T-helper 1 cell treated with Interleukin-12 subunit alpha and Interleukin-12 subunit beta and Interleukin-4 antibody, amounts not matched to agents 30 ng/mL and 1 ng/mL, for 36 hours (primary cell): ENCODE results near the gene MYO1D. TPM values are rescaled to one million over a fixed set of nuclear protein-coding genes. Genes with fewer than 3 reads are reported as not detected.
"Not testable (repeated sequence)": the region's sequence is repeated elsewhere in the genome, so short reads cannot be mapped to it uniquely, and the experiment has no call there.

Experiments
- intact Hi-C: fragments of 100-400 bp; cut with micrococcal nuclease; formaldehyde crosslinking; loops from one replicate; pipeline ENCODE4 v1.15.1; 2024
- total RNA-seq: library from RNA; stranded (reverse); gene quantifications from 2 replicates; pipeline ENCODE4 v1.2.3, GENCODE V29; 2022

MYO1D gene
- total RNA-seq, 1 donor from 2014 or later = 5.5 TPM

DNA sequence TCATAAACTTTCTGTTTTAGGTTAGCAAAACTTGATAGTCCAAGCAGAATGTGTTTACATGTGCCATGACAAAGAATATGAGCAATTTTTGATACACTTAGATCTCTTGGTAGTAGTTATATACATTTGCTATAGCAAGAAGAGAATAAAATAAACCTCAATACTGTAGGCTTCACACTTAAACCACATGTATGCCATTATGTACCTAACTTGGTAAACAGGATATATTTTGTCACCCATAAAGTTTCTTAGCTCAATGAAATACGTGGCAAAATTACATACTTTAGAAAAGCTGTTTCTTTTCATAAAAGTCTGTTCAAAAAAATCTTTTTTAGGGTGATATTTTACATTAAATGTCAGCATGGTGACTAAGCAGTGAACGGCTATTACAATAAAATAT lies 184.7 kb downstream of the MYO1D start:
- intact Hi-C loops = no loop called here

DNA sequence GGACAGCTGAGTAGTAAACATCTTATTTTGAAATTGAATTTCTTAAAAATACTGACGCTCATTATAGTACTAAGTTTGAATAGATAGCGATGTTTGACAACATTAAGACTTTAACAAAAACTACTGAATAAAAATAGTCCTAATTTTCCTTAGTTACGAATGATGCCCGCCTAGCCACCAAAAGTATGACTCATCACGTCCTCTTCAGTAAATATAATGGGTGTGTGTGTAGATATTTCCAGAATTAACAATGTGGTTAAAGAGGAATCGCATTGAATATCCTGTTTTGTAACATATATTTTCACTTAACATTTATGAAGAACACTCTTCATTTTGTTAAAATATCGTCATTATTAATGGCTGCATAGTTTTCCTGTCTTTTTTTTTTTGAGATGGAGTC lies 187.6 kb downstream of the MYO1D start:
- intact Hi-C loops = no loop called here

DNA sequence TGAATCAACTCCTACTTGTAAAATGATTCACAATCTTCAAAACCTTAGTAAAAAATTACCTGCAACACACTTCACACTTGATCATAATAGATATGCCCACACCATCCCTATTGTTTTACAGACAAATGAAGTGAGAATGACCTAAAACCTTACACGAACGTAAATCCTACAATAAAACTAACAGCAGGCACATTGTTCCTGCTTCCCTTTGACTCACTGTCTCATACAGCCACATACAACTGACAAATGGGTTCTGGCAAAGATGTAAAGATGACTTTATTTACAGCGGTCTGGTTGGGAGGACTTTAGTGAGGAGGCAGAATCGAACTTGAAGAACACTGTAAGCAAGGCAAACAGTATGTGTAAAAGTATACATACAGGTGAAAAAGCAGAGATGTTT lies 188.7 kb downstream of the MYO1D start:
- intact Hi-C loops = no loop called here

DNA sequence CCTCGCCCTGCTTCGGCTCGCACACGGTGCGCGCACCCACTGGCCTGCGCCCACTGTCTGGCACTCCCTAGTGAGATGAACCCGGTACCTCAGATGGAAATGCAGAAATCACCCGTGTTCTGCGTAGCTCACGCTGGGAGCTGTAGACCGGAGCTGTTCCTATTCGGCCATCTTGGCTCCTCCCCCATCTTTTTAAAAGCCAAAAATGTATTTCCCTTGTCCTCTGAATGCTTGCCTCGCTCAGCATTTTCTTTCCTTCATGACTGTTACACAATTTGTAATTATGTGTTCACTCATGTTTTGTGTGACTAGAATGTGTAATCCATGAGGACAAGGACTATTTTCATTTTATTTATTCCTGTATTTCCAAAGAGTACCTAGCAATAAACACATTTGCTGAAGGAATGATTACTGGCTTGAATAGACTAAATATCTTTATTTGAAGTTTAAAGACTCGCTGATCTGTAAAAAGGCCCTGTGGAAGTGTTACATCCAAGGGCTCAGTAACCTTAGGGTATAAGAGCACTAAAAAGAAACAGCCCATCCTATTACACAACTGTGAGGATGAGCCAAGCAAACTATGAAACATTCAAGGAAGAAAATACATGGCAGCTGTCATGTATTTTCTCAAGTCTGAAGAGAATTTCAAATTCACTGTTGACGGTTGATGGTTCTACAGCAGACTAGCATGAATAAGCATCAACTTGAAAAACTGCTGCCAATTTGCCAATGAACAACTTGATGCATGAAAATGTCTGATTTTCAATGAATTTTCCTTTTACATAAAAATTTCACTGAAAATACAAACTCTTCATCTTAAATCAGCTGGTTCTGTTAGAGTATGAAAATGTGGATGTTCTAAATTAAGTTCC lies 192.6 kb downstream of the MYO1D start:
- intact Hi-C loops = no loop called here

DNA sequence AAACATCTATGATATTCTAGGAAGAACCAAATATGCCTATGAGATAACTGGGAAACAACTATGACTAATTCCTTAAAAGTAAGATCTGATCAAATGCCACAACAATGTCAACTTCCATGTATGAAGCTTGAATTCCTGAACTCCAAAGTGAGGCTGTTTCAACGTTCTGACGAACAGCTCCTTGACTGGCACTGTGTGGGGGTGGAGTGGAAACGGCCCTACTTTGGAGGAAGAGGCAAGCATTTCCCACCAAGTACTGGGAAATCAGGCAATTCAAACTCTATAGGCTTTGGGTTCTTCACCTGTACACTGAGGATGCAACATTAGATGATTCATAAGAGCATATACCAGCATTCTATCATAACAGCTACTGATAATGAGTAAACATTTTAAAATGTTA lies 203.0 kb downstream of the MYO1D start:
- intact Hi-C loops = no loop called here

DNA sequence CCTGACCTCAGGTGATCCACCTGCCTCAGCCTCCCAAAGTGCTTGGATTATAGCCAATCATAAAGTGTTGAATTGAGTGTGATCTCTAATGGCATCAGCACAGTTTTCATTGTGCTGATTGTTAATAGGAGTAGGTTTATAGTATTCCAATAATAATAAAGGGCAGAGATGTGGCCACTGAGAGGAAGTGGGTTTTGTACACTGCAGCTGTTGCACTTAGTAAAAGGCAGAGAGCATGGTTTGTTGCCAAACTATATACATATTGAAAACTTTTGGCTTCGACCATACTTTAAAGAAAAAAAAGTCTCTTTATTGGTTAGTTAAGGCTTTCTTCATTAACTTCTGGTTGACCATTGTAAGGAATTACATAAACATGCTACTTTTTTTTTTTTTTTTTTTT lies 204.2 kb downstream of the MYO1D start:
- intact Hi-C loops = no loop called here

DNA sequence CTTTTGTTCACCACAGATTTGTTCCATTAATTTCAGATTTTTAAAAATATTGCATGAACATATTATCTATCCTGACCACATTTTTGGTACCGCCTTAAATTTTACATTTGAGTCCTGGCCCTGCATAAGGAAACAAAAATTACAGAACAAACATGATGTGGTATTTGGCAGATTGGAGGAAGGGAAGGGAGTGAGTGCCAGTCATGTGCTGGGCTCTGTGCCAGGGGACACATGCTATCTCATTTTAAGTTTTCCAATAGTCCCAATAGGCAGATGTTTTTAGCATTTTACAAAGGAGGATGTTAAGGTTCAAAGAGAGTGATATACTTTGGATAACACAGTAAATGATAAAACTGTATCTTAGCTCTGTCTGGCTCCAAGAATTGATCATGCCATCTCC lies 205.0 kb downstream of the MYO1D start:
- intact Hi-C loops = no loop called here

DNA sequence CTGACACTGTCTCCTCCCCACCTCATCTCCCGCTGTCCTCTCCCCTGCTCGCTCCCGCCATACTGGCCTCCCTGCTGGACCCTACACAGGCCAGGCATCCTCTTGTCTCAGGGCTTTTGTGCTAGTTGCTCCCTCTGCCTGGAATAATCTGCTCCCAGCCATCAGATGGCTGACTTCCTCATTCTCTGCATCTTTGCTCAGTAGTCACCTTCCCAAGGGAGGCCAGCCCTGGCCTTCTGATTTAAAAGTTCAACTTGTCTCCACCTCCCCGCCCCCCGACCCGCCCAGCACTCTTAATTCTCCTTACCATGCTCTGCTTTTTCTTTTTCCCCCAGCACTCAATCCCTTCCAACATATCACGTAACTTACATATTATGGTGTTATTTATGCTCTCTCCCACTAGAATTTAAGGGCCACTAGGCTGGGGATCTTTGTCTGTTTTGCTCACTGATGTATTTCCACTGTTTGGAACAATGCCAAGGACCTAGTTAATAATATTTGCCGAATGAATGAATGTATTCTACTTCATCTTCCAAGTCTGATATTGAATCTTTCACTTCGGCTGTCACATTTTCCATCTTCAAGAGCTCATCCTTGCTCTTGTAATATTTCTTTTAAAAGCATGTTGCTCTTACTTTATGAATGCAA lies 211.9 kb downstream of the MYO1D start:
- intact Hi-C loops = no loop called here

DNA sequence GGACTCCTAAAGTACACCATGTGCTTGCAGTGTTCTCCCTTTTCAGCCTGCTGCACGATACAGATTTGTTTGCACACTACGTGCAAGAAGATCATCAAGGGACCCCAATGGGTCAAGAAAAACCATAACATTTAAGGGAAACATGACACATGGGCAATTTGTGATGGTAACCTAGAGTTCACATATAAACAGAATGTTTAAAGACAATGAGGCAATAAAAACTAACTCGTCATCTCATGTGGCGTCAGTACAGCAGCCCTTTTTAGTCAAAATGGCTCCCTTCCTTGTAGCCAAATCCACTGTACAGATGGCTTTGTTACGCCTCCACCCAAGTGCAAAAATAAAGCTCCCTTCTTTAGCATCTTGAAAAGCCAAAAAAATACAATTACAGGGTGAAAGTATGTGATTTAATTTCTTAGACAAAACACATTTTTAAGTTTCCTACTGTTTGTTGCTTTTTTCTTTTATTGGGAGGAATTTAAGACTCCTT lies 216.4 kb downstream of the MYO1D start:
- intact Hi-C loops = no loop called here

DNA sequence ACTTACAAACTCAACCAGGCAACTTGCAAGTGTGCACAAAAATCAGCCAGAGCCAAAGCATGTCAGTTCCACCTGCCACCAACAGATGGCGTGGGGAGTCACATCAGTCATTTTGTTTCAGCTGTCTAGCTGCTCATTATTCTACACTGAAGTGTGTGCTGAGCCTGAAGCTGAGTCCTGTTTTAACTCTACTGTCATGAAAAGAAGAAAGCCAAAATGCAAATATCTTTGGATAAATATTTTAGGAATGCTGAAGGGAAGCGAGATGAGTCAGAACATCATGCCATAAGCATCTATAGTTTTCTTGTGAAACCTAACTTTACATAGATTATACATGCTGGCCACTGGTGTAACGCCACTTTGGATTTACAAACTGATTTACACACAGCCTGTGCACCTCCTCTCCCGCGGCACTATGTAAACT lies 217.5 kb downstream of the MYO1D start:
- intact Hi-C loops = loop anchor here (1.0 to 2.0 kb wide), 3 partner anchors 96 to 197 kb away; no protein-coding TSS in a partner anchor

DNA sequence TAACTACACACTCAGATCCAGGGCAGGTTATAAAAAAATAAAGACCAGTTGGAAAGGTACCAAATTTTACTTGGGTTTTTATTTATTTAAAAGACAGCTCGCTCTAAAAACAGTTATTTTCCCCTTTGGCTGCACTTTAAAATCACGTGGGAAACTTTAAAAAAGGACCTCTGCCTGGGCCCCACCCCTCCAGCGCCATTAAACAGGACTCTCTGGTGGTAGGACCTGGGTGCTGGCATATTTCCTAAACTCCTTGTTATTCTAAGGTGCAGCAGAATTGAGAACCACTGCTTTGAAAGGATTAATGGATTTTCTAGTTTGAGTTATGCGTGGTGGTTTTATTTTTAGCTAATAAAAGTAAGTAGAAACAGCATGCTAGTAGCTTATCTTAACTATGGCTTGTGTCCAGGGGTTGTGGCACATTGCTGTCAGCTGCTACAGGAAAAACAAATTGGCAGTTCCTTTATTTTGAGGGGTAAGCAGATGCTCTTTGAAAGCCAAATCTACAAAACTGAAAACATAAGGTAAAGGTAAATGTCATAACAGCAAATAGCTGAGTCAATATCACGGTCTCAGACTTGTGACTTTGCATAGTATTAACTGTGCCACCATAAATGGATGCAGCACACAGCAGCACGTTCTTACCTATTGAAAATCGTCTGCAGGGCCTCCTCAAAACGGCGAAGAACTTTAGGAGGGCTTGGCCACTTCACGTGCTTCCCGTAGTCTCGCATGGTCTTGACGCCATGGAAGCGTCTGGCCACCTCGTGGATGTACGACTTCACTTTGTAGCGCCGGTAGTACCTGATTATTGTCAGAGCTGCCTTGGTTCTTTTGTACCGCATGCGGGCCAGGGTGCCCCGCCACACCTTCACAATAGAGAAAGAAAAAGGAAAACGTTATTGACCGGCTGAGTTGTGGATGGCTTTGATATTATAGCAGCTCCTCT lies 218.2 kb downstream of the MYO1D start:
- intact Hi-C loops = loop anchor here (1.0 to 2.0 kb wide), 3 partner anchors 97 to 196 kb away; no protein-coding TSS in a partner anchor

DNA sequence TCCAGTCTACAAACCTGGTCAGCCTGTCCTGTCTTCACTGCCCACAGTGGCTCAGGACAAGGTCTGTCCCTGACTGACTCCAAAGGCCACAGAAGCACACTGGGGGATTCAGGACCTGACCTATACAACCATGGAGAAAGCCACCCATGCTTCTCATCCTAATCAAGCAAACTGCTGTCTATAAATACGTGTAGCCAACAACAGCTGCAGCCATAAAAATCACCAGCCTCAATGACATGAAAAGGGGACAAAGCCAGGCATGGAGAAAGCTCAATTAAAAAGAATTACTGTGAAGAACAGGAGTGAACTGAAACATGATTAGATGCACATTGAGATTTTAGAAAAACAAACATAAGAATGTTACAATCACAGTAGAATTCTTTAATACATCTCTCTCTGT lies 220.0 kb downstream of the MYO1D start:
- intact Hi-C loops = no loop called here

DNA sequence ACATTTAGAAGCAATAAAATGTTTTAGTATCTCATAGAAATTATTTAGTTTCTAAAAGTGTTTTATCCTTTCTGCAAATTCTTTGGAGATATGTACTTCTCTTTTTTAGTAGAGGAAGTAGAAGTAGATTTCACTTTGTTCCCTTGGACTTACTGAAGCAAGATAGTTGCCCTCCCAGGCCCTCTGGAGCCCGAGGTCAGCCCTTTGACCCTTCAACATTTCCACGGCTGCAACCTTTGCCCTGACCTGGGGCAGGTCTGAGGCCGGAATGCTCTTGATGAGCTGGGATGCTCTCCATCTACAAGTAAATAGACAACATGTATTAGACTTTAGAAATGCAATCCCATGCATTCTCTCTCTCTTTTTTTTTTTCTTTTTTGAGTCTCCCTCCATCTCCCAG lies 222.6 kb downstream of the MYO1D start:
- intact Hi-C loops = no loop called here

DNA sequence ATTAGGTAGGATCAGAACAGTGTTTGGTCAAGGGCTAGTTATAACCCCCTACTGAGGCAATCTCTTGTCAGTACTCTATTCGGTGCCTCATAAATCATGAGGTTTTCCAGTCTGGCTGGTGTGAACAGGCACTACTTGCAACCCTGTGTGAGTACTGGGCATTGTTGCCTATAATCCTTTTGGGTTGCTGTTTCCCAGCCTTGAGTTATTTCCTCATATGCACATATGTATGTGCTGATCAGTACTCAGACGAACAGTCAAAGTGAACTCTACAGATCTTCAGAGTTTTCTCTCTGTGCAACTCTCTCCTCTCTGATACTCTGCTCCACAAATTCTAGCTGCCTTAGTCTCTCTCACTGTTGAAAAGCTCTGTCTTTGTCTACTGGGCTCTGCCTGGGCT lies 225.8 kb downstream of the MYO1D start:
- intact Hi-C loops = no loop called here

DNA sequence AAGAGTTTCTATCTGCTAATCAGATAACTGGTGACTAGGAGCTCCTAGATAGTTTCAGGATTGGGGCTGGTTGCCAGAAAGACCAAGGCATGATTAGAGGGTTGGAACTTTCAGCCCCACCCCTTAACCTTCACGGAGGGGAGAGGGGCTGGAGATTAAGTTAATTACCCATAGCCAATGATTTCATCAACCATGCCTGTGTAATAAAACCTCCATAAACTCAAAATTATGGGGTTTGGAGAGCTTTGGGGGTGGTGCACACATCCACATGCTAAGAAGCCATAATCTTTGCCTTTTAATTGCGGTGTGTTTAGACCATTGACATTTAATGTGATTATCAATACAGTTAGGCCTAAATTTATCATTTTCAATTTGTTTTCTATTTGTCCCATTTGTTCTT lies 228.5 kb downstream of the MYO1D start:
- intact Hi-C loops = no loop called here

DNA sequence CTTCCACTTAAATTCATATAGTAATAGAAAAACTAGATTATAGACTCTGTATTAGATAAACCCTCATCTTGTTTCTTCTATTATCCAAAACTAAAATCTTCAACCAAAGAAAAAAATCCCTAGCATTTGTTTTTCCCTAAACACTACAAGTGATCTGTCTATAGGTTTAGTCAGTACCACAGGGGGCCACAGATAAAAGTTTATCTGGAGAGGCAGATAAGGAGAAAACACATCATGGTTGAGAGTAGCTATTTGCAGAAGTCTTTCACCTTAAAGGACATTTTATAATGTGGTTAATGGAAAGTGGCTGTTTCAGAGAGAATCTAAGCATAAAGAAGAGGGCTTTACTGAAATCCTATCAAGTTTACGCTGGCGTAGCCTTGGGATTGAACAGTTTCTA lies 230.0 kb downstream of the MYO1D start:
- intact Hi-C loops = no loop called here

DNA sequence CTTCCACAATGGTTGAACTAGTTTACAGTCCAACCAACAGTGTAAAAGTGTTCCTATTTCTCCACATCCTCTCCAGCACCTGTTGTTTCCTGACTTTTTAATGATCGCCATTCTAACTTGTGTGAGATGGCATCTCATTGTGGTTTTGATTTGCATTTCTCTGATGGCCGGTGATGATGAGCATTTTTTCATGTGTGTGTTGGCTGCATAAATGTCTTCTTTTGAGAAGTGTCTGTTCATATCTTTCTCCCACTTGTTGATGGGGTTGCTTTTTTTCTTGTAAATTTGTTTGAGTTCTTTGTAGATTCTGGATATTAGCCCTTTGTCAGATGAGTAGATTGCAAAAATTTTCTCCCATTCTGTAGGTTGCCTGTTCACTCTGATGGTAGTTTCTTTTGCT lies 235.4 kb downstream of the MYO1D start:
- intact Hi-C loops = not testable (repeated sequence)

DNA sequence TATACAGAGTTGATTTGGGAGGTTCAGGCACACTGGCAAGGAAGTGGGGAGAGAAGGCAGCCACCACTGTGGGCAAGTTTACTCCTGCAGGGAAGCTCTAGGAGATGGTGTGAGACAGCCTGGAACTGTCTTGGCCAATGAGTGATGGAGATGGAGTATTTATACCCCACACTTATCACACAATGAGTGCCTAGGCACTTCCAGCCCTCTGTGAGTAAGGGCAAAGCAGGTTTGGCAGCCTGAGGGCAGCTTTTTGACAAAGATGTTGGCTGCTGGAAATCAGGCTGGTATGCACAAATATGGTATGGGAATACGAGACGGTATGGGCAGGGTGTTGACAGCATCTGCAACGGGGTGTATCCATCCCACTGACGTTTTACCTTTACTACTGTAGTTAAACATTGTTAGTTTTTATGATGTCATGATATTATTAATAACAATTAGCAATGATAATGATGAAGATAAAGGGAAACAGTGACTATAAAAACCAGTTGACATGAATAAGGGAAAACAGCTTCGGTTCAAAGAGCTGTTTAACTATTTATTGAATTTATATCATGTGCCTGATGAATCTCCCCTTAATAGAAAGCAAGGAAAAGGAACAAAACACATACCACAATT lies 240.2 kb downstream of the MYO1D start:
- intact Hi-C loops = no loop called here

DNA sequence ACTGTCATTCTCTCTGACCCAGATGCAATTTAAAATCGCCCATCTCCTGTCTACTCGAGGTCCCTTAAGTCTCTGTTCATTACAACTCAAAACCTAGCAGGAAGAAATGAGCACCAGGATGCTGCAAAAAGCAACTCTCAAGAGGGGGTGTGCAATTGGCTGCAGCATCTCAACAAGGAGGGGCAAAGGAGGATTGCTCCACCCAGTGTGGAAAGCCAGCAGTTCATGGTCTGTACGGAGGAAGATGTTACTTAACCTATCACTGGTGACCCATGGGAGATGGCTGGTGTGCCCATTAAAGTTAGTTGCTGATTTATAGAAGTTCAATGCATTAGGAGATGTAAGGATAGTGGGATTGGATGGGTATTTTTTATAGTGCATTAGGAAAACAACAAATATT lies 242.8 kb downstream of the MYO1D start:
- intact Hi-C loops = no loop called here

DNA sequence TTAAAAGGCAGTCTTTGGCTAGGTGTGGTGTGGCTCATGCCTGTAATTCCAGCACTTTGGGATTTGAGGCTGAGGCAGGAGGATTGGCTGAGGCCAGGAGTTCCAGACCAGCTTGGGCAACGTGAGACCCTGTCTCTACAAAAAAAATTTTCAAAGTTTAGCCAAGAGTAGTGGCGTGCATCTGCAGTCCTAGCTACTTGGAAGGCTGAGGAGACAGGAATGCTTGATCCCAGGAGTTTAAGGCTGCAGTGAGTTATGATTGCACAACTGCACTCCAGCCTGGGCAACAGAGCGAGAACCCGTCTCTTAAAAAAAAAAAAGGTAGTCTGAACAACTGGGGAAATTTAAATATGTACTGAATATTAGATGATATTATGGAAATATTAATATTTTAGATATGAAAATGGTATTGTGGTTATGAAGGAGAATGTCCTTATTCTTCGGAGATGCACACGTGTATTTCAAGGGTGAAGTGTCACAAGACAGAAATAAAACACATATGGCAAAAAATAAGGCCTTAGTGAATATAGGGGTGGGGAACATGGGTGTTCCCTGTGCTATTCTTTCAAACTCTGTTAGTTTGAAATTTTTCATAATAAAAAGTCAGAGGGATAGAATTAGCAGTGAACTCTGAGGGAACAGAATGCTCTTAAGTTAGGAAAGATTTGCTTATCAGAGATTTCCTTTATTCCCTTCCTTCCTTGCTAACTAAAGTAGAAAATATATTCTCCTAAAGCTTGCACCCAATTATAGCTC lies 245.4 kb downstream of the MYO1D start:
- intact Hi-C loops = no loop called here
